Neural progenitor cell (in vitro differentiated cells): Measurements from ENCODE around the gene MTMR10. TPM values are rescaled to one million over a fixed set of nuclear protein-coding genes. Genes with fewer than 3 reads are reported as not detected.

Experiments
- DNase-seq: peaks from one replicate; pipeline ENCODE4 v3.0.0-alpha.2; 2016; ENCODE audit warnings: low spot score
- H2AFZ ChIP-seq: fragments of 200-600 bp; sonication (generic); replicated peaks from 2 replicates; pipeline ENCODE4 v1.6.1; 2016; ENCODE audit warnings: antibody characterized with exemption
- H3F3A ChIP-seq: fragments of 200-600 bp; sonication (generic); 2 replicates; pipeline ENCODE4 v1.6.1; 2016; ENCODE audit warnings: antibody characterized with exemption, low read depth
- H3K27ac ChIP-seq: fragments of 200-600 bp; sonication (generic); 2 replicates; pipeline ENCODE4 v1.5.1; 2016; ENCODE audit warnings: mild to moderate bottlenecking
- H3K27me3 ChIP-seq: fragments of 200-600 bp; sonication (generic); 2 replicates; pipeline ENCODE4 v1.6.1; 2016; ENCODE audit warnings: mild to moderate bottlenecking, moderate library complexity
- H3K36me3 ChIP-seq: fragments of 200-600 bp; sonication (generic); 2 replicates; pipeline ENCODE4 v1.5.1; 2016
- H3K4me1 ChIP-seq: fragments of 200-600 bp; sonication (generic); 2 replicates; pipeline ENCODE4 v1.6.1; 2016; ENCODE audit warnings: mixed run types
- H3K4me2 ChIP-seq: fragments of 200-600 bp; sonication (generic); 2 replicates; pipeline ENCODE4 v1.6.1; 2016
- H3K4me3 ChIP-seq: fragments of 200-600 bp; sonication (generic); 2 replicates; pipeline ENCODE4 v1.5.1; 2016
- H3K79me2 ChIP-seq: fragments of 200-600 bp; sonication (generic); 2 replicates; pipeline ENCODE4 v1.6.1; 2016; ENCODE audit warnings: low read depth
- H3K9ac ChIP-seq: fragments of 200-600 bp; sonication (generic); 2 replicates; pipeline ENCODE4 v1.6.1; 2016
- H3K9me3 ChIP-seq: fragments of 200-600 bp; sonication (generic); 2 replicates; pipeline ENCODE4 v1.5.1; 2016; ENCODE audit warnings: low read depth
- H4K20me1 ChIP-seq: fragments of 200-600 bp; sonication (generic); 2 replicates; pipeline ENCODE4 v1.6.1; 2016; ENCODE audit warnings: low read depth
- H3K27ac Mint-ChIP-seq: 3 replicates; pipeline ENCODE4 v1.8.0; 2021; ENCODE audit warnings: mixed read lengths
- H3K27me3 Mint-ChIP-seq: 2 replicates; pipeline ENCODE4 v1.8.0; 2022; ENCODE audit warnings: low read depth, mild to moderate bottlenecking, inconsistent platforms, moderate library complexity, mixed read lengths; ENCODE audit not compliant: insufficient read depth
- H3K36me3 Mint-ChIP-seq: 3 replicates; pipeline ENCODE4 v1.8.0; 2021; ENCODE audit warnings: mixed read lengths
- H3K4me1 Mint-ChIP-seq: 3 replicates; pipeline ENCODE4 v1.8.0; 2021; ENCODE audit warnings: mixed read lengths
- H3K4me3 Mint-ChIP-seq: 3 replicates; pipeline ENCODE4 v1.8.0; 2021; ENCODE audit warnings: mild to moderate bottlenecking, moderate library complexity, mixed read lengths
- H3K9me3 Mint-ChIP-seq: 3 replicates; pipeline ENCODE4 v1.8.0; 2020; ENCODE audit warnings: mixed read lengths
- EZH2 ChIP-seq: fragments of 200-600 bp; sonication (generic); IDR thresholded peaks from 2 replicates; pipeline ENCODE4 v1.6.1; 2017; ENCODE audit warnings: antibody characterized with exemption, mild to moderate bottlenecking, moderate library complexity
- EZH2phosphoT487 ChIP-seq: fragments of 200-600 bp; sonication (generic); IDR thresholded peaks from 2 replicates; pipeline ENCODE4 v1.6.1; 2017; ENCODE audit warnings: antibody characterized with exemption
- total RNA-seq: library from RNA; depleted of rRNA; stranded (reverse); fragments of >200 nt; gene quantifications from 2 replicates; pipeline ENCODE4 v1.2.3, GENCODE V29; 2015; ENCODE audit warnings: low replicate concordance
- TF ChIP-seq, protein P1 (sequence below): fragments of 200-600 bp; sonication (generic); IDR thresholded peaks from 2 replicates; pipeline ENCODE4 v1.5.1; 2017; ENCODE audit warnings: antibody characterized with exemption, mild to moderate bottlenecking

Gene MTMR10
- total RNA-seq, 1 donor from 2014 or later, result 18.7 TPM

DNA sequence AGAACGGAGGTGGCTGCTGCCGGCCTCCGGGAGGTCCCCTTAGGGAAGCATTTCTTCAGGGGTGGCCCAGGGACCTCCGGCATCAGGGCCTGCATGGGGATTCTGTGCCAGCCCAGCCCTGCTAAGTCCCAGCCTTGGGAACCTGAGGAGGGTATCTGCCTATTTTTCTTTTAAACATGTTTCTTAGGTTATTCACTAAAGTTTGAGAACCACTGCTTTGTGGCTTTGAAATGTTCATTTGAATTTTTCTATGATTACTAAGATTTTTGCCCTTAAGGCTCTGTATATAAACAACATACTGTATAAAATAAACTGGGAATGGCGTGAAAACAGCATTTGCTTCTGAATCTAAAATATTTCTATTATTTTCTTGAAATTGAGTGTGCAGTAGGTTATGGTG lies 63.4 kb downstream of the MTMR10 start:
- no peak overlapping the region for H3K4me2 ChIP-seq
- no peak overlapping the region for H3K27ac Mint-ChIP-seq
- TF ChIP-seq EZH2 (no peak), EZH2phosphoT487 (no peak)
- TF ChIP-seq, protein P1, sequence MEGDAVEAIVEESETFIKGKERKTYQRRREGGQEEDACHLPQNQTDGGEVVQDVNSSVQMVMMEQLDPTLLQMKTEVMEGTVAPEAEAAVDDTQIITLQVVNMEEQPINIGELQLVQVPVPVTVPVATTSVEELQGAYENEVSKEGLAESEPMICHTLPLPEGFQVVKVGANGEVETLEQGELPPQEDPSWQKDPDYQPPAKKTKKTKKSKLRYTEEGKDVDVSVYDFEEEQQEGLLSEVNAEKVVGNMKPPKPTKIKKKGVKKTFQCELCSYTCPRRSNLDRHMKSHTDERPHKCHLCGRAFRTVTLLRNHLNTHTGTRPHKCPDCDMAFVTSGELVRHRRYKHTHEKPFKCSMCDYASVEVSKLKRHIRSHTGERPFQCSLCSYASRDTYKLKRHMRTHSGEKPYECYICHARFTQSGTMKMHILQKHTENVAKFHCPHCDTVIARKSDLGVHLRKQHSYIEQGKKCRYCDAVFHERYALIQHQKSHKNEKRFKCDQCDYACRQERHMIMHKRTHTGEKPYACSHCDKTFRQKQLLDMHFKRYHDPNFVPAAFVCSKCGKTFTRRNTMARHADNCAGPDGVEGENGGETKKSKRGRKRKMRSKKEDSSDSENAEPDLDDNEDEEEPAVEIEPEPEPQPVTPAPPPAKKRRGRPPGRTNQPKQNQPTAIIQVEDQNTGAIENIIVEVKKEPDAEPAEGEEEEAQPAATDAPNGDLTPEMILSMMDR, result no peak
- H3K9ac ChIP-seq, result no peak overlapping the region
- H3K4me1 Mint-ChIP-seq, result peaks cover 9% of the 10 kb centered on the region
- no peaks in the 10 kb centered on the region for H3K36me3 ChIP-seq
- H3K4me3 Mint-ChIP-seq, result no peak overlapping the region
- H3K4me1 ChIP-seq, result peaks cover 11% of the 10 kb centered on the region
- no peaks in the 10 kb centered on the region for H3K27me3 ChIP-seq
- H3F3A ChIP-seq, result peaks cover 21% of the 10 kb centered on the region
- peaks cover 3% of the 10 kb centered on the region for H4K20me1 ChIP-seq
- no peaks in the 10 kb centered on the region for H3K27me3 Mint-ChIP-seq
- H3K4me3 ChIP-seq, result no peak overlapping the region
- no peaks in the 10 kb centered on the region for H3K79me2 ChIP-seq
- H3K9me3 ChIP-seq, result no peaks in the 10 kb centered on the region
- no peaks in the 10 kb centered on the region for H3K9me3 Mint-ChIP-seq
- H2AFZ ChIP-seq, result no peak overlapping the region
- peaks cover 40% of the 10 kb centered on the region for H3K36me3 Mint-ChIP-seq
- DNase-seq, result no peak
- H3K27ac ChIP-seq, result no peak overlapping the region

DNA sequence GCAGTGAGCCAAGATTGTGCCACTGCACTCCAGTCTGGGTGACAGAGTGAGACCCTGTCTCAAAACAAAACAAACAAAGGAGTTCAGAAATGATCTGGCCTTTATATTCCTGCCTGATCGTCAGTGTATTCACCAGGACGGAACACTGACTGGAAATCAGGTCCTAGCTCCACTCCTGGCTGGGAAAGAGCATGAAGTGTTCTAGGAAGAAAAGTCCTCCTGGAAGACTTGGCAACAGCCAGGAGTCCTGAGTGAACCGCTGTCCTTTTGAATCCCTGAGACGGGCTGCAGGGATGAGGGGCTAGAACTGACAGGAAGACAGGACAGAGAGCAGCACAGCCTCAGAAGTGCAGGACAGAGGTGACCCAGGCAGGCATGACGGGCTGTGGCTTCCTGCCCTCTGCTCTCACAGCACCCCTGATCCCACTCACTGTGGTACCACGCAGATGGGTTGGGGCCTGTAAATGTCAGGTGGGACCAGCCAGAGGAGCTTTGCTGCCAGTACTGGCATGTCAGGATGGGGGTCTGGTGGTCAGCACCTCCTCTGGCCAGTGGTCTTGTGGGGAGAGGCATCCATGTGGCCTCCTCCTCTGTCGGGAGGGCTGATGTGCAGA lies 64.2 kb downstream of the MTMR10 start:
- H3K9me3 Mint-ChIP-seq, result no peaks in the 10 kb centered on the region
- H3K36me3 Mint-ChIP-seq, result peaks cover 42% of the 10 kb centered on the region
- no peak overlapping the region for H3K4me2 ChIP-seq
- H3K9ac ChIP-seq, result no peak overlapping the region
- no peaks in the 10 kb centered on the region for H3K36me3 ChIP-seq
- H3K4me1 Mint-ChIP-seq, result peaks cover 17% of the 10 kb centered on the region
- H3K27me3 ChIP-seq, result no peaks in the 10 kb centered on the region
- no peak overlapping the region for H3K4me3 ChIP-seq
- H4K20me1 ChIP-seq, result peaks cover 3% of the 10 kb centered on the region
- no peak for DNase-seq
- H3K27me3 Mint-ChIP-seq, result no peaks in the 10 kb centered on the region
- no peak overlapping the region for H3K27ac Mint-ChIP-seq
- H3K9me3 ChIP-seq, result no peaks in the 10 kb centered on the region
- TF ChIP-seq EZH2 (no peak), EZH2phosphoT487 (no peak)
- TF ChIP-seq, protein P1, result no peak
- no peak overlapping the region for H3K4me3 Mint-ChIP-seq
- H3F3A ChIP-seq, result peaks cover 30% of the 10 kb centered on the region
- peaks cover 16% of the 10 kb centered on the region for H3K4me1 ChIP-seq
- H2AFZ ChIP-seq, result no peak overlapping the region
- H3K27ac ChIP-seq, result no peak overlapping the region
- H3K79me2 ChIP-seq, result no peaks in the 10 kb centered on the region

DNA sequence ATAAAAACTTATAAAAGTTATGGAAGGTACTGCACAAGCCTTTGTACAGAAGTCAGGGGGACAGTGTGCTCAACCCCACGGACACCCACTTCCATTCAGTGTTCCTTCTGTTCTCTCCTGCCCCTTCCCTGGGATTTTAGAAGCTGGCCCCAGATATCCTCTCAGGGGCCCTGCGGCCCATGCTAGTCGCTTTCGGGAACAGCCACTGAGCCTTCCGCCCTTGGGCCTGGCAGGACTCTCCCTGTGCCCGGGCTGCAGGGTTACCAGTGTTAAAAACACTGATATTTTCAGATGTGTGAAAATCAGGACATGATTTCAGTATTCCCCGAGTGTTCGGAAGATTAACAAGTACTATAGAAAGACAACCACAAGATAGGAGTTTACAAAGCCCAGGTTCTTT lies 65.3 kb downstream of the MTMR10 start:
- Histone ChIP-seq H3K36me3 (no peaks in the 10 kb centered on the region), H3K27ac (no peak overlapping the region), H3F3A (peaks cover 41% of the 10 kb centered on the region), H3K4me1 (peaks cover 27% of the 10 kb centered on the region), H3K4me2 (no peak overlapping the region), H3K9ac (no peak overlapping the region), H4K20me1 (peaks cover 8% of the 10 kb centered on the region), H3K4me3 (no peak overlapping the region), H2AFZ (no peak overlapping the region), H3K27me3 (no peaks in the 10 kb centered on the region), H3K79me2 (no peaks in the 10 kb centered on the region), H3K9me3 (no peaks in the 10 kb centered on the region)
- Mint-ChIP-seq H3K27me3 (no peaks in the 10 kb centered on the region), H3K4me1 (peaks cover 27% of the 10 kb centered on the region), H3K36me3 (peaks cover 40% of the 10 kb centered on the region), H3K27ac (peak overlapping the region; percentile 22), H3K4me3 (no peak overlapping the region), H3K9me3 (no peaks in the 10 kb centered on the region)
- DNase-seq, result no peak
- TF ChIP-seq, protein P1, result no peak
- TF ChIP-seq EZH2phosphoT487 (no peak), EZH2 (no peak)
